Measurements from ENCODE around the gene PRDM12.

Gene PRDM12

DNA sequence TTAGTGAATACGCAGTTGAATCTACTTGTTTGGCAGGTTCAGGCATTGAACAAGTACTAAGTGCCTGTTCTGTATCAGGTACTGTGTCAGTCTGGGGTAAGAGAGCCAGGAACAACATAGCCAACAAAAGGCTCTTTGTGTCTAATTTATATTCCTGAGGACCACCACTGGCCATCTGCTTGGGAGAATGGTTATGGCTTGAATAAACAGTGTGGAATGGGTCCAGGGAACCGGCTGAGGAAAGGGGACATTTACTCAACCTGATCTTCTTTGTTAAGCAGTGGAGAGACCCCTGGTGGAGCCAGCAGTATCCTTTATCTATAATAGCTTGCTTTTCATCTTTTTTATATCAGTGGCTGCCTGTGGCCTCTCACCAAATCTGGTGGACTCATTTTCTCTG, 67.7 kb downstream of the PRDM12 start:
- DNase-seq, result no peak

Data from midbrain (tissue), 1 donor.